Suprapubic skin (tissue), 4 donors: ENCODE measurements around the gene FAM174B.

ENCODE experiments used
- CTCF ChIP-seq, 2 donors: fragments of 200-600 bp in 1 of 2; fragments of 450-650 bp in 1 of 2; sonication (generic) in 1 of 2; IDR thresholded peaks; one replicate each; pipeline ENCODE4 v1.5.1; 2016 to 2019; ENCODE audit warnings: antibody characterized with exemption in 2 of 2, mild to moderate bottlenecking in 1 of 2, moderate library complexity in 1 of 2
- EP300 ChIP-seq: sonication (generic); formaldehyde crosslinking; IDR thresholded peaks from one replicate; pipeline ENCODE4 v1.6.1; 2017; ENCODE audit warnings: antibody characterized with exemption
- POLR2A ChIP-seq, 2 donors: fragments of 450-650 bp; IDR thresholded peaks; one replicate each; pipeline ENCODE4 v1.6.1; 2017; ENCODE audit warnings: antibody characterized with exemption in 2 of 2, mild to moderate bottlenecking in 2 of 2, moderate library complexity in 2 of 2
- POLR2AphosphoS5 ChIP-seq, 3 donors: sonication (generic); formaldehyde crosslinking; IDR thresholded peaks; one replicate each; pipeline ENCODE4 v1.6.1; 2017; ENCODE audit warnings: antibody characterized with exemption in 3 of 3

GRCh38 chr15:92591275-92591674, 64.3 kb downstream of the FAM174B start:
- TF ChIP-seq CTCF (IDR thresholded peaks at IDR 0.05) (no peak), POLR2AphosphoS5 (IDR thresholded peaks at IDR 0.05) (no peak), POLR2A (IDR thresholded peaks at IDR 0.05) (no peak), EP300 (no peak)
